ENCODE data around the gene TRIM74. TPM values are rescaled to one million over a fixed set of nuclear protein-coding genes. Genes with fewer than 3 reads are reported as not detected.
"Not testable (repeated sequence)": the region's sequence is repeated elsewhere in the genome, so short reads cannot be mapped to it uniquely, and the experiment has no call there.

Gene TRIM74
- total RNA-seq, 1 experiment from 2014 or later = not detected

GRCh38 chr7:72995484-72995883 lies 26.2 kb upstream of the TRIM74 start:
- CTCF ChIA-PET; H3K9me3 ChIP-seq (ENCODE audit: low read length); POLR2A ChIA-PET (ENCODE audit: unreplicated experiment); DNase-seq; H3F3A ChIP-seq (ENCODE audit: low read length, unreplicated experiment); H3K27me3 ChIP-seq (ENCODE audit: low read length); H3K4me3 ChIP-seq (ENCODE audit: low read length); H3K9ac ChIP-seq (ENCODE audit: low read length); H3K27ac ChIP-seq (ENCODE audit: low read length); H3K4me2 ChIP-seq (ENCODE audit: low read length); H3K36me3 ChIP-seq (ENCODE audit: low read depth, low read length); intact Hi-C loops (cut with micrococcal nuclease); H3K79me2 ChIP-seq (ENCODE audit: low read length); BruUV-seq (replicated peaks); H3K4me1 ChIP-seq (ENCODE audit: insufficient read depth, low read length); H4K20me1 ChIP-seq (ENCODE audit: low read length); ATAC-seq; H3K9me2 ChIP-seq (replicated peaks; ENCODE audit: low read length); H2AFZ ChIP-seq (ENCODE audit: low read length): not testable (repeated sequence)

- H3K4me3 ChIP-seq (ENCODE audit: low read length); H3K9me2 ChIP-seq (replicated peaks; ENCODE audit: low read length); H3K4me1 ChIP-seq (ENCODE audit: insufficient read depth, low read length); H3K36me3 ChIP-seq (ENCODE audit: low read depth, low read length); BruUV-seq (replicated peaks); H3F3A ChIP-seq (ENCODE audit: low read length, unreplicated experiment); H3K9ac ChIP-seq (ENCODE audit: low read length); H3K27ac ChIP-seq (ENCODE audit: low read length); intact Hi-C loops (cut with micrococcal nuclease); H3K9me3 ChIP-seq (ENCODE audit: low read length); H3K79me2 ChIP-seq (ENCODE audit: low read length); H2AFZ ChIP-seq (ENCODE audit: low read length); CTCF ChIA-PET; H3K4me2 ChIP-seq (ENCODE audit: low read length); DNase-seq; H3K27me3 ChIP-seq (ENCODE audit: low read length); H4K20me1 ChIP-seq (ENCODE audit: low read length); POLR2A ChIA-PET (ENCODE audit: unreplicated experiment): not testable (repeated sequence)
- peak; percentile 81 for ATAC-seq
Measured at GRCh38 chr7:72990146-72990913, 21.1 kb upstream of the TRIM74 start.

GRCh38 chr7:72982084-72982483 lies 12.8 kb upstream of the TRIM74 start:
- POLR2A ChIA-PET (ENCODE audit: unreplicated experiment); H3K9ac ChIP-seq (ENCODE audit: low read length); ATAC-seq; H3F3A ChIP-seq (ENCODE audit: low read length, unreplicated experiment); H3K4me2 ChIP-seq (ENCODE audit: low read length); H3K79me2 ChIP-seq (ENCODE audit: low read length); H3K9me2 ChIP-seq (replicated peaks; ENCODE audit: low read length); H3K4me3 ChIP-seq (ENCODE audit: low read length); intact Hi-C loops (cut with micrococcal nuclease); H3K27me3 ChIP-seq (ENCODE audit: low read length); H3K36me3 ChIP-seq (ENCODE audit: low read depth, low read length); CTCF ChIA-PET; DNase-seq; H3K4me1 ChIP-seq (ENCODE audit: insufficient read depth, low read length); H2AFZ ChIP-seq (ENCODE audit: low read length); H3K27ac ChIP-seq (ENCODE audit: low read length); H4K20me1 ChIP-seq (ENCODE audit: low read length); H3K9me3 ChIP-seq (ENCODE audit: low read length); BruUV-seq (replicated peaks): not testable (repeated sequence)

GRCh38 chr7:72980382-72980781 lies 11.1 kb upstream of the TRIM74 start:
- DNase-seq; H3K9ac ChIP-seq (ENCODE audit: low read length); H3K27ac ChIP-seq (ENCODE audit: low read length); H3K9me2 ChIP-seq (replicated peaks; ENCODE audit: low read length); POLR2A ChIA-PET (ENCODE audit: unreplicated experiment); H3K4me3 ChIP-seq (ENCODE audit: low read length); H2AFZ ChIP-seq (ENCODE audit: low read length); H3F3A ChIP-seq (ENCODE audit: low read length, unreplicated experiment); H3K9me3 ChIP-seq (ENCODE audit: low read length); CTCF ChIA-PET; H3K36me3 ChIP-seq (ENCODE audit: low read depth, low read length); H3K27me3 ChIP-seq (ENCODE audit: low read length); H3K79me2 ChIP-seq (ENCODE audit: low read length); intact Hi-C loops (cut with micrococcal nuclease); BruUV-seq (replicated peaks); H3K4me1 ChIP-seq (ENCODE audit: insufficient read depth, low read length); H3K4me2 ChIP-seq (ENCODE audit: low read length); H4K20me1 ChIP-seq (ENCODE audit: low read length): not testable (repeated sequence)
- peak; percentile 10; the same call in 1 of the 2 replicates for ATAC-seq

GRCh38 chr7:72976434-72976833 lies 7.2 kb upstream of the TRIM74 start:
- ATAC-seq; H3K9me3 ChIP-seq (ENCODE audit: low read length); H3K9ac ChIP-seq (ENCODE audit: low read length); H4K20me1 ChIP-seq (ENCODE audit: low read length); intact Hi-C loops (cut with micrococcal nuclease); CTCF ChIA-PET; H3K27ac ChIP-seq (ENCODE audit: low read length); H3K4me1 ChIP-seq (ENCODE audit: insufficient read depth, low read length); H3K27me3 ChIP-seq (ENCODE audit: low read length); H3K36me3 ChIP-seq (ENCODE audit: low read depth, low read length); H3K4me2 ChIP-seq (ENCODE audit: low read length); H2AFZ ChIP-seq (ENCODE audit: low read length); DNase-seq; H3K4me3 ChIP-seq (ENCODE audit: low read length); POLR2A ChIA-PET (ENCODE audit: unreplicated experiment); H3K79me2 ChIP-seq (ENCODE audit: low read length); BruUV-seq (replicated peaks); H3F3A ChIP-seq (ENCODE audit: low read length, unreplicated experiment); H3K9me2 ChIP-seq (replicated peaks; ENCODE audit: low read length): not testable (repeated sequence)

GRCh38 chr7:72975656-72976286 lies 6.5 kb upstream of the TRIM74 start:
- H3K4me3 ChIP-seq (ENCODE audit: low read length); DNase-seq; CTCF ChIA-PET; intact Hi-C loops (cut with micrococcal nuclease); H3K36me3 ChIP-seq (ENCODE audit: low read depth, low read length); H3K9ac ChIP-seq (ENCODE audit: low read length); H3K27ac ChIP-seq (ENCODE audit: low read length); H3K79me2 ChIP-seq (ENCODE audit: low read length); H3K4me1 ChIP-seq (ENCODE audit: insufficient read depth, low read length); ATAC-seq; H2AFZ ChIP-seq (ENCODE audit: low read length); H3F3A ChIP-seq (ENCODE audit: low read length, unreplicated experiment); H3K9me3 ChIP-seq (ENCODE audit: low read length); H3K4me2 ChIP-seq (ENCODE audit: low read length); H3K9me2 ChIP-seq (replicated peaks; ENCODE audit: low read length); BruUV-seq (replicated peaks); POLR2A ChIA-PET (ENCODE audit: unreplicated experiment); H4K20me1 ChIP-seq (ENCODE audit: low read length); H3K27me3 ChIP-seq (ENCODE audit: low read length): not testable (repeated sequence)

- H3K9ac ChIP-seq (ENCODE audit: low read length); CTCF ChIA-PET: not testable (repeated sequence)
Measured at GRCh38 chr7:72974781-72975180, 5.5 kb upstream of the TRIM74 start.

More at GRCh38 chr7:72974781-72975180, 5.5 kb upstream of the TRIM74 start:
- H3K9me2 ChIP-seq (replicated peaks; ENCODE audit: low read length); H4K20me1 ChIP-seq (ENCODE audit: low read length); H3F3A ChIP-seq (ENCODE audit: low read length, unreplicated experiment); H3K9me3 ChIP-seq (ENCODE audit: low read length); H2AFZ ChIP-seq (ENCODE audit: low read length); H3K27ac ChIP-seq (ENCODE audit: low read length); H3K36me3 ChIP-seq (ENCODE audit: low read depth, low read length); H3K79me2 ChIP-seq (ENCODE audit: low read length); intact Hi-C loops (cut with micrococcal nuclease); BruUV-seq (replicated peaks); POLR2A ChIA-PET (ENCODE audit: unreplicated experiment); ATAC-seq; H3K4me3 ChIP-seq (ENCODE audit: low read length); H3K4me2 ChIP-seq (ENCODE audit: low read length); H3K4me1 ChIP-seq (ENCODE audit: insufficient read depth, low read length); H3K27me3 ChIP-seq (ENCODE audit: low read length); DNase-seq: not testable (repeated sequence)
